Adrenal gland (tissue), 12 donors: ENCODE data around the gene FGA. TPM values are rescaled to one million over a fixed set of nuclear protein-coding genes. Genes with fewer than 3 reads are reported as not detected.

ENCODE experiments used
- DNase-seq, 7 donors: peaks; one replicate each; pipeline ENCODE4 v3.0.0-alpha.2; 2019 to 2020
- H3K27ac ChIP-seq, 5 donors: fragments of 200-600 bp; sonication (generic) in 4 of 5; 1 replicate in 3 of 5; 2 replicates in 2 of 5; pipeline versions ENCODE4 v1.5.1 to v1.8.0; 2016 to 2020; ENCODE audit warnings: mild to moderate bottlenecking in 1 of 5
- H3K27me3 ChIP-seq: fragments of 200-600 bp; 2 replicates; pipeline ENCODE4 v1.8.0; 2021
- H3K36me3 ChIP-seq, 2 donors: fragments of 200-600 bp; replicated peaks in 1 of 2; 1 replicate in 1 of 2; 2 replicates in 1 of 2; pipeline versions ENCODE4 v1.5.1 to v1.8.0; 2018 to 2022
- H3K4me1 ChIP-seq, 2 donors: fragments of 200-600 bp; replicated peaks in 1 of 2; 1 replicate in 1 of 2; 2 replicates in 1 of 2; pipeline versions ENCODE4 v1.5.1 to v1.8.0; 2018 to 2021
- H3K4me3 ChIP-seq, 4 donors: fragments of 200-600 bp; sonication (generic) in 3 of 4; one replicate each; pipeline ENCODE4 v1.5.1; 2016 to 2018
- H3K9me3 ChIP-seq, 3 donors: fragments of 200-600 bp; sonication (generic) in 1 of 3; replicated peaks in 1 of 3; 1 replicate in 2 of 3; 2 replicates in 1 of 3; pipeline versions ENCODE4 v1.5.1 to v1.8.0; 2016 to 2021
- POLR2A ChIP-seq, 2 donors: fragments of 450-650 bp; IDR thresholded peaks; one replicate each; pipeline ENCODE4 v1.6.1; 2017; ENCODE audit warnings: antibody characterized with exemption in 2 of 2, mild to moderate bottlenecking in 2 of 2, moderate library complexity in 1 of 2
- WGBS, 4 donors: extraction: QIAGEN DNeasy Blood & Tissue Kit in 2 of 4; methylation state at CpG; one replicate each; pipeline versions ENCODE4 v1.1.5 to v1.1.7; 2013 to 2017; 5-methylcytosine and 5-hydroxymethylcytosine counted together
- intact Hi-C, 2 donors: fragments of 100-400 bp; cut with DNase I; formaldehyde crosslinking; loops; one replicate each; pipeline versions ENCODE4 v1.14.1 to v1.15.0; 2022 to 2023
- polyA plus RNA-seq, 3 donors: library from polyadenylated mRNA; stranded (reverse); fragments of 200-250 nt in 2 of 3; fragments of 350-450 nt in 1 of 3; fragmentation: Illumina TruSeq in 1 of 3; extraction: RNeasy Lipid Tissue Mini Kit (QIAGEN cat#74804) in 1 of 3; gene quantifications; one replicate each; pipeline ENCODE4 v1.2.3, GENCODE V29; 2013 to 2014
- total RNA-seq, 9 donors: library from RNA; depleted of rRNA in 4 of 9; stranded (reverse); fragments of >200 nt in 4 of 9; fragments of 120-200 nt in 1 of 9; fragmentation: NEBNext Ultra II Directional in 1 of 9; extraction: Animal tissue kit (Norgen Biotek cat#: 25700) in 1 of 9; gene quantifications; one replicate each; pipeline versions ENCODE4 v1.1.0 to v1.2.4, GENCODE V29; 2013 to 2023
- TF ChIP-seq, protein P1 (sequence below), 6 experiments: fragments of 450-650 bp in 4 of 6; fragments of 200-600 bp in 2 of 6; sonication (generic) in 1 of 6; IDR thresholded peaks; 1 replicate in 5 of 6; 2 replicates in 1 of 6; pipeline versions ENCODE4 v1.5.1 to v1.8.0; 2016 to 2021; ENCODE audit warnings: antibody characterized with exemption in 6 of 6, mild to moderate bottlenecking in 2 of 6, moderate library complexity in 1 of 6
- donor health status: healthy with polysubstance abuse.
- donor health status: Bipolar disorder and iron deficiency.
- donor health status: DM: yes; HTN: yes; CAD: no.
- donor health status: DM: no; HTN: no; CAD: no.
- donor health status: DM: no; HTN: no; CAD: no.
- donor health status: DM: yes; HTN: yes; CAD: no.

FGA gene
- total and polyA plus RNA-seq, 12 donors, result 0.03 to 4.9 (median 0.72) TPM; not detected in 3

DNA sequence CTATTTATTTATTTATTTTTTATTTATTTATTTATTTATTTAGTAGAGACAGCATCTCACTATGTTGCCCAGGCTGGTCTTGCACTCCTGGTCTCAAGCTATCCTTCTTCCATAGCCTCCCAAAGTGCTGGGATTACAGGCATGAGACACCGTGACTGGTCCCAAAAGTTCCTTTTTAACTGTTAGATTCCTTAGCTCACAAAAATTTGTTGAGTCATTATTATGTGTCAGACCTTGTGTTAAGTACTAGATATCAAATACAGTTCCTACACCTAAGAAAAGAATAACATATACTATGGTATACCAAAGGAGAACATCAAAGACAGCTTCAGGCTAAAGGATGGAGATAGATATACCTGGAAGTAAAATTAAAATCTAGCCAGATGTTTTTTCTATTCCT lies 11.6 kb downstream of the FGA start:
- H3K4me3 ChIP-seq, result no peak overlapping the region
- H3K27me3 ChIP-seq, result peaks cover 6% of the 10 kb centered on the region
- WGBS, 4 donors, result 57 to 82% (median 68%) methylated on average over 1 of the region's 1 CpG
- no peaks in the 10 kb centered on the region for H3K9me3 ChIP-seq
- intact Hi-C loops, result no loop called here
- no peak overlapping the region for H3K27ac ChIP-seq
- no peaks in the 10 kb centered on the region for H3K36me3 ChIP-seq
- H3K4me1 ChIP-seq, result no peaks in the 10 kb centered on the region
- no peak for DNase-seq
- no peak for TF ChIP-seq POLR2A (IDR thresholded peaks at IDR 0.05)
- TF ChIP-seq, protein P1, sequence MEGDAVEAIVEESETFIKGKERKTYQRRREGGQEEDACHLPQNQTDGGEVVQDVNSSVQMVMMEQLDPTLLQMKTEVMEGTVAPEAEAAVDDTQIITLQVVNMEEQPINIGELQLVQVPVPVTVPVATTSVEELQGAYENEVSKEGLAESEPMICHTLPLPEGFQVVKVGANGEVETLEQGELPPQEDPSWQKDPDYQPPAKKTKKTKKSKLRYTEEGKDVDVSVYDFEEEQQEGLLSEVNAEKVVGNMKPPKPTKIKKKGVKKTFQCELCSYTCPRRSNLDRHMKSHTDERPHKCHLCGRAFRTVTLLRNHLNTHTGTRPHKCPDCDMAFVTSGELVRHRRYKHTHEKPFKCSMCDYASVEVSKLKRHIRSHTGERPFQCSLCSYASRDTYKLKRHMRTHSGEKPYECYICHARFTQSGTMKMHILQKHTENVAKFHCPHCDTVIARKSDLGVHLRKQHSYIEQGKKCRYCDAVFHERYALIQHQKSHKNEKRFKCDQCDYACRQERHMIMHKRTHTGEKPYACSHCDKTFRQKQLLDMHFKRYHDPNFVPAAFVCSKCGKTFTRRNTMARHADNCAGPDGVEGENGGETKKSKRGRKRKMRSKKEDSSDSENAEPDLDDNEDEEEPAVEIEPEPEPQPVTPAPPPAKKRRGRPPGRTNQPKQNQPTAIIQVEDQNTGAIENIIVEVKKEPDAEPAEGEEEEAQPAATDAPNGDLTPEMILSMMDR (IDR thresholded peaks at IDR 0.05), result no peak

DNA sequence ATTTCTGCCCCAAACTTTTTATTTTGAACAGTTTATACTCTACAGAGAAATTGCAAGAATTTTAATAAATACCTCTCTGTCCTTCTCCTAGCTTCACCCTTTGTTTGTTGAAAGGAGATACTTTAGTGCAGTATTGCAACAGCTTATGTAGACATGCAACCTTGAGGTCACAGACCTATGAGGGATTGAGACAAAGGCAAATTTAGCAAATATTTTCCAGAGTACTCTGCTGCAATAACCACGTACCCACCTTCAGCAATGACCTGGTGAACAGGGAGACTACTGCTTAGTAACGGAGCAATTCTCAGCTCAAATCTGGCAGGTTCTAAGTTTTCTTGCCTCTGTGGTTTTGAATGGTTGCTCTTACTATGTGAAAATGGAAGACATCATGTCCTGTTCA lies 13.2 kb downstream of the FGA start:
- H3K27me3 ChIP-seq, result peaks cover 6% of the 10 kb centered on the region
- no peaks in the 10 kb centered on the region for H3K4me1 ChIP-seq
- intact Hi-C loops, result no loop called here
- DNase-seq, result no peak
- no peak overlapping the region for H3K27ac ChIP-seq
- H3K36me3 ChIP-seq, result no peaks in the 10 kb centered on the region
- no peak overlapping the region for H3K4me3 ChIP-seq
- WGBS, 4 donors, result 62 to 77% (median 65%) methylated on average over 2 of the region's 2 CpGs
- H3K9me3 ChIP-seq, result no peaks in the 10 kb centered on the region
- TF ChIP-seq POLR2A (IDR thresholded peaks at IDR 0.05), result no peak
- TF ChIP-seq, protein P1 (IDR thresholded peaks at IDR 0.05), result no peak

DNA sequence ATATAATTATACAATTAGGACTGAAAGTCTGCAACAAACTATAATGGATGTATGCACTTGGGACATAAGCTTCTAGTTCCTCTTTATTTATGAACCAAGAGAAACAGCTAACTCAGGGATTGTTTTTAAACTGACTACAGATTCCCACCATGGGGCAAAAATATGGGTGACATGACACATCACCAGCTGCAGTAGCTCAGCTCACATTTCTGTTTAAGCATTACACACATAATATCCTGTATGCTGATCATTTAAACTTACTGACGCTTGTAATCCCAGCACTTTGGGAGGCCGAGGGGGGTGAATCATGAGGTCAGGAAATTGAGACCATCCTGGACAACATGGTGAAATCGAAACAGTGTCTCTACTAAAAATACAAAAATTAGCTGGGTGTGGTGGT lies 16.2 kb downstream of the FGA start:
- no peaks in the 10 kb centered on the region for H3K36me3 ChIP-seq
- H3K4me1 ChIP-seq, result no peaks in the 10 kb centered on the region
- no peak overlapping the region for H3K4me3 ChIP-seq
- intact Hi-C loops, result no loop called here
- no peak for DNase-seq
- no peak for TF ChIP-seq POLR2A (IDR thresholded peaks at IDR 0.05)
- H3K9me3 ChIP-seq, result no peaks in the 10 kb centered on the region
- 69 to 96% (median 78%) methylated on average over 3 of the region's 3 CpGs for WGBS, 4 donors
- H3K27me3 ChIP-seq, result peaks cover 6% of the 10 kb centered on the region
- no peak overlapping the region for H3K27ac ChIP-seq

DNA sequence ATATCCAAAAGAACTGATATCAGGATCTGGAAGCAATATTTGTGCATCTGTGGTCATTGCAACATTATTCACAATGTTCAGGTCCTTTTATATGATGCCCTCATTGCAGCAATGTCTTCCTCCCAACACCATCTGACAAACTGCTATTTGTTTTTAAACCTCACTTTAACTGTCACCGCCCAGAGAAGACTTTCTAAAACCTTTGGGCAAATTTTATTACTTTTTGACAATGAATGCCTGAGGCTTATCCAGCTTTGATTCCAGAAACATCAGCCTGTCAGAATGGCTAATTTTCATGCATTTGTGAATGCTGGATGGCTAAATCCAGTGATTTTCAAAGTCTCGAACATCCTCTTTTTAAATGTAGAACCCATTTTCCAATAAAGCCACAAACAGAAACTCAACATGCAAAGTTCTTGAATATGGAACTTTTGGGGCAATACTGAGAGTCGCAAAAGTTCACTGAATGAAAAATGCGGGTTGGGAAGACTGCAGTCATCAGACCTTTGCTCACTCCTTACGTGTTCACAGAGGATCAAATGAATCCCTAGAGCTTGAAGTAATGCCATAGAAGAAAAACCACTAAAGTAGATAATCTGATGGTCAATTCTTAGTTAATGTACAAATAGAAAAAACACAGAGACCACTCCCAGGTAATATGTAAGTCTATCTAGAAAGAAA lies 17.2 kb downstream of the FGA start:
- WGBS, 4 donors, result 67 to 82% (median 73%) methylated on average over 5 of the region's 5 CpGs
- intact Hi-C loops, result no loop called here

More for the DNA sequence above, 17.2 kb downstream of the FGA start:
- no peaks in the 10 kb centered on the region for H3K4me1 ChIP-seq
- no peak overlapping the region for H3K4me3 ChIP-seq
- H3K27me3 ChIP-seq, result peaks cover 6% of the 10 kb centered on the region
- no peak for TF ChIP-seq POLR2A (IDR thresholded peaks at IDR 0.05)
- TF ChIP-seq, protein P1 (IDR thresholded peaks at IDR 0.05), result no peak
- no peaks in the 10 kb centered on the region for H3K9me3 ChIP-seq
- no peak overlapping the region for H3K27ac ChIP-seq
- no peaks in the 10 kb centered on the region for H3K36me3 ChIP-seq
- no peak for DNase-seq
